Tibial nerve (tissue), 3 donors: ENCODE data around the gene SERPINA1.

Experiments used
- CTCF ChIP-seq, 5 experiments: fragments of 200-600 bp in 3 of 5; fragments of 450-650 bp in 2 of 5; sonication (generic) in 3 of 5; IDR thresholded peaks; one replicate each; pipeline ENCODE4 v1.5.1; 2016 to 2019; ENCODE audit warnings: antibody characterized with exemption in 5 of 5, mild to moderate bottlenecking in 3 of 5, moderate library complexity in 2 of 5
- POLR2A ChIP-seq, 2 donors: fragments of 450-650 bp; IDR thresholded peaks; one replicate each; pipeline ENCODE4 v1.6.1; 2017; ENCODE audit warnings: antibody characterized with exemption in 2 of 2, mild to moderate bottlenecking in 2 of 2, moderate library complexity in 2 of 2

- no peak for TF ChIP-seq CTCF (IDR thresholded peaks at IDR 0.05)
- TF ChIP-seq POLR2A (IDR thresholded peaks at IDR 0.05), result no peak
Observed at GRCh38 chr14:94370524-94370910, 17.9 kb downstream of the SERPINA1 start.
